HL-60 (cell line): Measurements from ENCODE around the gene ADAMTS20.

Experiments used
- DNase-seq, 2 experiments: peaks; one replicate each; pipeline ENCODE4 v3.0.0-alpha.2; 2010 to 2020; ENCODE audit warnings: low read depth in 1 of 2, low spot score in 1 of 2
- H3K27ac ChIP-seq: fragments of 250-450 bp; sonication (Bioruptor Pico); replicated peaks from 2 replicates; pipeline ENCODE4 v1.5.1; 2020; ENCODE audit warnings: mild to moderate bottlenecking, moderate library complexity
- H3K27me3 ChIP-seq: fragments of 250-450 bp; sonication (Bioruptor Pico); 2 replicates; pipeline ENCODE4 v1.5.1; 2021; ENCODE audit warnings: mild to moderate bottlenecking, moderate library complexity; ENCODE audit not compliant: insufficient read depth, poor library complexity, severe bottlenecking
- H3K4me3 ChIP-seq: replicated peaks from 2 replicates; pipeline ENCODE4 v1.5.1; 2011; ENCODE audit warnings: mild to moderate bottlenecking, control low read depth, low read length; ENCODE audit not compliant: insufficient read depth
- GABPA ChIP-seq: IDR thresholded peaks from 2 replicates; pipeline ENCODE4 v1.6.1; 2012; ENCODE audit warnings: low read depth
- POLR2AphosphoS5 ChIP-seq: IDR thresholded peaks from 2 replicates; pipeline ENCODE4 v1.6.1; 2012; ENCODE audit warnings: low read depth
- SPI1 ChIP-seq: IDR thresholded peaks from 2 replicates; pipeline ENCODE4 v1.6.1; 2012; ENCODE audit warnings: low read depth, mild to moderate bottlenecking, borderline replicate concordance
- TF ChIP-seq, protein P1 (sequence below): IDR thresholded peaks from 2 replicates; pipeline ENCODE4 v1.6.1; 2012; ENCODE audit warnings: low read depth; ENCODE audit not compliant: insufficient replicate concordance
- TF ChIP-seq, protein P2 (sequence below): IDR thresholded peaks from one replicate; pipeline ENCODE4 v1.5.1; 2011; ENCODE audit warnings: low read length, control low read depth, inconsistent platforms; ENCODE audit not compliant: insufficient read depth

ADAMTS20 gene

DNA sequence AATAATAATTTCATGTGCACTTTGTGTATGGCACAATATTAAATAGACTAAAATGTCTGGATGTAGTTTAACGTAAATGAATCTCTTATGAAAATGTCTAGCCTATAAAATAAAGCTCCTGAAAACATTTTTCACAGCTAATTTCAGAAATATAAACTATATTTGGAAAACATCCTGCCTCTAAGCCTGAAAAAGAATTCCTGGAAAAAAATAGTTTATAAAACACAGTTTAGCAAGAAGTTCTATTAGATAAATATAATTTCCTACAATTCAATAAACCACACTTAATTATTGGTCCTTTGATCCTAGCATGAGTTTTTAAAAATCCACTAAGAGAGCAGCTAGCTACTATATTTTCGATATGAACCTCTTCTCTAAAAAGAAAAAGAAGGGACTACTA is 159.9 kb downstream of the ADAMTS20 start:
- Histone ChIP-seq H3K27ac (no peak overlapping the region), H3K4me3 (no peak overlapping the region), H3K27me3 (no peaks in the 10 kb centered on the region)
- TF ChIP-seq, protein P1, sequence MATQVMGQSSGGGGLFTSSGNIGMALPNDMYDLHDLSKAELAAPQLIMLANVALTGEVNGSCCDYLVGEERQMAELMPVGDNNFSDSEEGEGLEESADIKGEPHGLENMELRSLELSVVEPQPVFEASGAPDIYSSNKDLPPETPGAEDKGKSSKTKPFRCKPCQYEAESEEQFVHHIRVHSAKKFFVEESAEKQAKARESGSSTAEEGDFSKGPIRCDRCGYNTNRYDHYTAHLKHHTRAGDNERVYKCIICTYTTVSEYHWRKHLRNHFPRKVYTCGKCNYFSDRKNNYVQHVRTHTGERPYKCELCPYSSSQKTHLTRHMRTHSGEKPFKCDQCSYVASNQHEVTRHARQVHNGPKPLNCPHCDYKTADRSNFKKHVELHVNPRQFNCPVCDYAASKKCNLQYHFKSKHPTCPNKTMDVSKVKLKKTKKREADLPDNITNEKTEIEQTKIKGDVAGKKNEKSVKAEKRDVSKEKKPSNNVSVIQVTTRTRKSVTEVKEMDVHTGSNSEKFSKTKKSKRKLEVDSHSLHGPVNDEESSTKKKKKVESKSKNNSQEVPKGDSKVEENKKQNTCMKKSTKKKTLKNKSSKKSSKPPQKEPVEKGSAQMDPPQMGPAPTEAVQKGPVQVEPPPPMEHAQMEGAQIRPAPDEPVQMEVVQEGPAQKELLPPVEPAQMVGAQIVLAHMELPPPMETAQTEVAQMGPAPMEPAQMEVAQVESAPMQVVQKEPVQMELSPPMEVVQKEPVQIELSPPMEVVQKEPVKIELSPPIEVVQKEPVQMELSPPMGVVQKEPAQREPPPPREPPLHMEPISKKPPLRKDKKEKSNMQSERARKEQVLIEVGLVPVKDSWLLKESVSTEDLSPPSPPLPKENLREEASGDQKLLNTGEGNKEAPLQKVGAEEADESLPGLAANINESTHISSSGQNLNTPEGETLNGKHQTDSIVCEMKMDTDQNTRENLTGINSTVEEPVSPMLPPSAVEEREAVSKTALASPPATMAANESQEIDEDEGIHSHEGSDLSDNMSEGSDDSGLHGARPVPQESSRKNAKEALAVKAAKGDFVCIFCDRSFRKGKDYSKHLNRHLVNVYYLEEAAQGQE, result no peak
- TF ChIP-seq, protein P2, sequence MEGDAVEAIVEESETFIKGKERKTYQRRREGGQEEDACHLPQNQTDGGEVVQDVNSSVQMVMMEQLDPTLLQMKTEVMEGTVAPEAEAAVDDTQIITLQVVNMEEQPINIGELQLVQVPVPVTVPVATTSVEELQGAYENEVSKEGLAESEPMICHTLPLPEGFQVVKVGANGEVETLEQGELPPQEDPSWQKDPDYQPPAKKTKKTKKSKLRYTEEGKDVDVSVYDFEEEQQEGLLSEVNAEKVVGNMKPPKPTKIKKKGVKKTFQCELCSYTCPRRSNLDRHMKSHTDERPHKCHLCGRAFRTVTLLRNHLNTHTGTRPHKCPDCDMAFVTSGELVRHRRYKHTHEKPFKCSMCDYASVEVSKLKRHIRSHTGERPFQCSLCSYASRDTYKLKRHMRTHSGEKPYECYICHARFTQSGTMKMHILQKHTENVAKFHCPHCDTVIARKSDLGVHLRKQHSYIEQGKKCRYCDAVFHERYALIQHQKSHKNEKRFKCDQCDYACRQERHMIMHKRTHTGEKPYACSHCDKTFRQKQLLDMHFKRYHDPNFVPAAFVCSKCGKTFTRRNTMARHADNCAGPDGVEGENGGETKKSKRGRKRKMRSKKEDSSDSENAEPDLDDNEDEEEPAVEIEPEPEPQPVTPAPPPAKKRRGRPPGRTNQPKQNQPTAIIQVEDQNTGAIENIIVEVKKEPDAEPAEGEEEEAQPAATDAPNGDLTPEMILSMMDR, result no peak
- TF ChIP-seq SPI1, result no peak
- TF ChIP-seq GABPA, result no peak
- TF ChIP-seq POLR2AphosphoS5, result no peak
- no peak for DNase-seq

DNA sequence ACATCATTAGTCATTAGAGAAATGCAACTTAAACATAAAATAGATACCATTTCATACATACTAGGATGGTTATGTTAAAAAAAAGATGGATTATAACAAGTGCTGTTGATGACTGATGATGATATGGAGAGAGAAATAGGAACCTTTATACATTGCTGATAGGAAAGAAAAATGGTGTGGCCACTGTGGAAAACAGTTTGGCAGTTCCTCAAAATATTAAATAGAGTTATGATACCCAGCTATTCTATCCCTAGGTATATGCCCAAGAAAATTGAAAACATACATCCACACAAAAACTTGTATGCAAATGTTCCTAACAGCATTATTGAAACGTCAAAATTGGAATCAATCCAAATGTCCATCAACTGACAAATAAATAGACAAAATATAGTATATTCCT is 170.1 kb downstream of the ADAMTS20 start:
- Histone ChIP-seq H3K27me3 (no peaks in the 10 kb centered on the region), H3K4me3 (no peak overlapping the region), H3K27ac (no peak overlapping the region)
- TF ChIP-seq, protein P2, result no peak
- TF ChIP-seq GABPA (no peak), SPI1 (no peak), POLR2AphosphoS5 (no peak)
- TF ChIP-seq, protein P1, result no peak
- DNase-seq, result no peak

DNA sequence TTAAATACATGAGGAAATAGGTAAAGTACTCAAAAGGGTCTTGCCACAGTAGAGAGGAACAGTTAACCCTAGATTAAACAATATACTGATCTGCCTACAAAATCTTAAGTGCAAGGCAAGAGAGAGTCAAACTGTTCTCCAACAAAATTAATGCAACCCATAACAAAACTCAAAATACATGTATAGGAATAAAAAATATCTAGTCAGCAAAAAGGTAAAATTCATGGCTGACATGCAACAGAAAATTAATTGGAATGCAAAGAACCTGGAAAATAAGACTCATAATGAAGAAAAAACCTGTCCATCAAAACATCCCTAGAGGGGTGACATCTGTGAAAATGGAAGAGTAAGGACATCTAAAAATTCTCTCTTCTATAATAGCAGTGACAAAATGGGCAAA is 173.6 kb downstream of the ADAMTS20 start:
- DNase-seq, result no peak
- no peaks in the 10 kb centered on the region for H3K27me3 ChIP-seq
- no peak overlapping the region for H3K27ac ChIP-seq
- H3K4me3 ChIP-seq, result no peak overlapping the region
- no peak for TF ChIP-seq POLR2AphosphoS5
- TF ChIP-seq, protein P1, result no peak
- TF ChIP-seq GABPA, result no peak
- TF ChIP-seq, protein P2, result no peak
- no peak for TF ChIP-seq SPI1
